ENCODE measurements around the gene TBK1.

DNA sequence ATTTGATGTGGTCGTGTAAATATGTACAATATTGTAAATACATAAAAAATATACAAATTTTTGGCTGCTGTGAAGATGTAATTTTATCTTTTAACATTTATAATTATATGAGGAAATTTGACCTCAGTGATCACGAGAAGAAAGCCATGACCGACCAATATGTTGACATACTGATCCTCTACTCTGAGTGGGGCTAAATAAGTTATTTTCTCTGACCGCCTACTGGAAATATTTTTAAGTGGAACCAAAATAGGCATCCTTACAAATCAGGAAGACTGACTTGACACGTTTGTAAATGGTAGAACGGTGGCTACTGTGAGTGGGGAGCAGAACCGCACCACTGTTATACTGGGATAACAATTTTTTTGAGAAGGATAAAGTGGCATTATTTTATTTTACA lies 49.6 kb downstream of the TBK1 start:
- no peak for TF ChIP-seq POLR2A (IDR thresholded peaks at IDR 0.05; ENCODE audit: low read depth, low read length)
- TF ChIP-seq, protein P1, sequence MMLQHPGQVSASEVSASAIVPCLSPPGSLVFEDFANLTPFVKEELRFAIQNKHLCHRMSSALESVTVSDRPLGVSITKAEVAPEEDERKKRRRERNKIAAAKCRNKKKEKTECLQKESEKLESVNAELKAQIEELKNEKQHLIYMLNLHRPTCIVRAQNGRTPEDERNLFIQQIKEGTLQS (IDR thresholded peaks at IDR 0.05; ENCODE audit: borderline replicate concordance, extremely low read depth, low read depth, low read length): no peak
- TF ChIP-seq, protein P2, sequence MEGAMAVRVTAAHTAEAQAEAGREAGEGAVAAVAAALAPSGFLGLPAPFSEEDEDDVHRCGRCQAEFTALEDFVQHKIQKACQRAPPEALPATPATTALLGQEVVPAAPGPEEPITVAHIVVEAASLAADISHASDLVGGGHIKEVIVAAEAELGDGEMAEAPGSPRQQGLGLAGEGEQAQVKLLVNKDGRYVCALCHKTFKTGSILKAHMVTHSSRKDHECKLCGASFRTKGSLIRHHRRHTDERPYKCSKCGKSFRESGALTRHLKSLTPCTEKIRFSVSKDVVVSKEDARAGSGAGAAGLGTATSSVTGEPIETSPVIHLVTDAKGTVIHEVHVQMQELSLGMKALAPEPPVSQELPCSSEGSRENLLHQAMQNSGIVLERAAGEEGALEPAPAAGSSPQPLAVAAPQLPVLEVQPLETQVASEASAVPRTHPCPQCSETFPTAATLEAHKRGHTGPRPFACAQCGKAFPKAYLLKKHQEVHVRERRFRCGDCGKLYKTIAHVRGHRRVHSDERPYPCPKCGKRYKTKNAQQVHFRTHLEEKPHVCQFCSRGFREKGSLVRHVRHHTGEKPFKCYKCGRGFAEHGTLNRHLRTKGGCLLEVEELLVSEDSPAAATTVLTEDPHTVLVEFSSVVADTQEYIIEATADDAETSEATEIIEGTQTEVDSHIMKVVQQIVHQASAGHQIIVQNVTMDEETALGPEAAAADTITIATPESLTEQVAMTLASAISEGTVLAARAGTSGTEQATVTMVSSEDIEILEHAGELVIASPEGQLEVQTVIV (IDR thresholded peaks at IDR 0.05; ENCODE audit: borderline replicate concordance, partially characterized antibody): no peak
- TF ChIP-seq, protein P3, sequence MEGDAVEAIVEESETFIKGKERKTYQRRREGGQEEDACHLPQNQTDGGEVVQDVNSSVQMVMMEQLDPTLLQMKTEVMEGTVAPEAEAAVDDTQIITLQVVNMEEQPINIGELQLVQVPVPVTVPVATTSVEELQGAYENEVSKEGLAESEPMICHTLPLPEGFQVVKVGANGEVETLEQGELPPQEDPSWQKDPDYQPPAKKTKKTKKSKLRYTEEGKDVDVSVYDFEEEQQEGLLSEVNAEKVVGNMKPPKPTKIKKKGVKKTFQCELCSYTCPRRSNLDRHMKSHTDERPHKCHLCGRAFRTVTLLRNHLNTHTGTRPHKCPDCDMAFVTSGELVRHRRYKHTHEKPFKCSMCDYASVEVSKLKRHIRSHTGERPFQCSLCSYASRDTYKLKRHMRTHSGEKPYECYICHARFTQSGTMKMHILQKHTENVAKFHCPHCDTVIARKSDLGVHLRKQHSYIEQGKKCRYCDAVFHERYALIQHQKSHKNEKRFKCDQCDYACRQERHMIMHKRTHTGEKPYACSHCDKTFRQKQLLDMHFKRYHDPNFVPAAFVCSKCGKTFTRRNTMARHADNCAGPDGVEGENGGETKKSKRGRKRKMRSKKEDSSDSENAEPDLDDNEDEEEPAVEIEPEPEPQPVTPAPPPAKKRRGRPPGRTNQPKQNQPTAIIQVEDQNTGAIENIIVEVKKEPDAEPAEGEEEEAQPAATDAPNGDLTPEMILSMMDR (IDR thresholded peaks at IDR 0.05 in 2 of 3, conservative IDR thresholded peaks at IDR 0.05 in 1 of 3; ENCODE audit: control insufficient read depth in 2 of 3, extremely low read depth in 1 of 3, insufficient read depth in 1 of 3, low read depth in 3 of 3, low read length in 3 of 3): no peak
- no peak for TF ChIP-seq CHD4 (IDR thresholded peaks at IDR 0.05)

All from GM12878 (cell line).